GM12891 (cell line): ENCODE data around the gene AHRR.

ENCODE experiments used
- DNase-seq: peaks from one replicate; pipeline ENCODE4 v3.0.0; 2011; ENCODE audit warnings: low spot score; ENCODE audit not compliant: insufficient read length
- FAIRE-seq: peaks from 2 replicates; lab custom pipeline; 2011; peaks lifted over from hg19 to GRCh38; lab: Jason Lieb, UNC
- PAX5 ChIP-seq: IDR thresholded peaks from 2 replicates; pipeline ENCODE4 v1.6.1; 2011; ENCODE audit warnings: low read length, moderate library complexity, mild to moderate bottlenecking; ENCODE audit not compliant: insufficient read depth, severe bottlenecking
- POLR2A ChIP-seq: IDR thresholded peaks from 2 replicates; pipeline ENCODE4 v1.6.1; 2011; ENCODE audit warnings: low read depth, low read length, control low read depth
- POLR2AphosphoS5 ChIP-seq: IDR thresholded peaks from 2 replicates; pipeline ENCODE4 v1.6.1; 2011; ENCODE audit warnings: low read depth, low read length, control low read depth
- POU2F2 ChIP-seq: IDR thresholded peaks from 2 replicates; pipeline ENCODE4 v1.6.1; 2011; ENCODE audit warnings: low read depth, mild to moderate bottlenecking, control low read depth, low read length, moderate library complexity
- SPI1 ChIP-seq: IDR thresholded peaks from 2 replicates; pipeline ENCODE4 v1.6.1; 2011; ENCODE audit warnings: low read depth, low read length, control low read depth
- TAF1 ChIP-seq: IDR thresholded peaks from 2 replicates; pipeline ENCODE4 v1.6.1; 2011; ENCODE audit warnings: low read depth, low read length, control low read depth

The AHRR gene

GRCh38 chr5:354581-355378 is 33.3 kb downstream of the AHRR start:
- no peak for TF ChIP-seq SPI1
- no peak for TF ChIP-seq POU2F2
- no peak for TF ChIP-seq POLR2AphosphoS5
- no peak for TF ChIP-seq TAF1
- no peak for TF ChIP-seq PAX5
- TF ChIP-seq POLR2A = no peak
- FAIRE-seq (no peak), DNase-seq (no peak)

- FAIRE-seq (no peak), DNase-seq (no peak)
- TF ChIP-seq TAF1 (no peak), POLR2A (no peak), POLR2AphosphoS5 (no peak), POU2F2 (no peak)
Observed at GRCh38 chr5:355379-355935, 33.9 kb downstream of the AHRR start.

- FAIRE-seq = no peak
- TF ChIP-seq PAX5 (no peak), POU2F2 (no peak), SPI1 (no peak), POLR2A (no peak), POLR2AphosphoS5 (no peak), TAF1 (no peak)
Observed at GRCh38 chr5:355958-356357, 34.4 kb downstream of the AHRR start.

GRCh38 chr5:359301-359897 is 37.9 kb downstream of the AHRR start:
- no peak for DNase-seq
- no peak for FAIRE-seq
- TF ChIP-seq POLR2AphosphoS5 = no peak
- no peak for TF ChIP-seq POLR2A
- no peak for TF ChIP-seq SPI1
- no peak for TF ChIP-seq PAX5
- no peak for TF ChIP-seq POU2F2
- no peak for TF ChIP-seq TAF1

More at GRCh38 chr5:355958-356357, 34.4 kb downstream of the AHRR start:
- no peak for DNase-seq

- FAIRE-seq = peak; percentile 76
- DNase-seq = no peak
- TF ChIP-seq SPI1 (peak; percentile 19; the same call in 1 of the 2 replicates), POLR2A (no peak), TAF1 (no peak)
Observed at GRCh38 chr5:360257-361027, 38.9 kb downstream of the AHRR start.

GRCh38 chr5:362189-362588 is 40.7 kb downstream of the AHRR start:
- TF ChIP-seq POU2F2 = no peak
- no peak for TF ChIP-seq SPI1
- TF ChIP-seq POLR2A = no peak
- TF ChIP-seq TAF1 = no peak
- no peak for TF ChIP-seq POLR2AphosphoS5
- TF ChIP-seq PAX5 = no peak
- DNase-seq (no peak), FAIRE-seq (no peak)

GRCh38 chr5:362978-363765 is 41.7 kb downstream of the AHRR start:
- TF ChIP-seq TAF1 = no peak
- TF ChIP-seq POLR2A = no peak
- TF ChIP-seq PAX5 = no peak
- no peak for TF ChIP-seq POLR2AphosphoS5
- TF ChIP-seq POU2F2 = no peak
- no peak for TF ChIP-seq SPI1
- DNase-seq = no peak
- FAIRE-seq = no peak

GRCh38 chr5:364497-364896 is 43.0 kb downstream of the AHRR start:
- DNase-seq (no peak), FAIRE-seq (no peak)
- TF ChIP-seq POU2F2 (no peak), POLR2AphosphoS5 (no peak), TAF1 (no peak), SPI1 (no peak), PAX5 (no peak), POLR2A (no peak)
